GM10248 (cell line): ENCODE results near the gene NEU4.
"Not testable (repeated sequence)": the region's sequence is repeated elsewhere in the genome, so short reads cannot be mapped to it uniquely, and the experiment has no call there.

Experiments
- CTCF ChIA-PET: fragments of 300-600 bp; sonication (Branson Sonifier 250); formaldehyde crosslinking; extraction: SDS; loops from one replicate; lab custom pipeline; 2021; ENCODE audit warnings: antibody characterized with exemption; lab: Yijun Ruan, JAX
- POLR2A ChIA-PET: fragments of 350-650 bp; sonication (Branson Sonifier 250); formaldehyde crosslinking; extraction: SDS; loops from one replicate; lab custom pipeline; 2020; ENCODE audit warnings: antibody characterized with exemption; lab: Yijun Ruan, JAX
- DNase-seq: peaks from one replicate; pipeline ENCODE4 v3.0.0; 2012; ENCODE audit errors: extremely low spot score
- TF ChIP-seq, protein P1 (sequence below): IDR thresholded peaks from 2 replicates; pipeline ENCODE4 v1.5.1; 2012; ENCODE audit warnings: mild to moderate bottlenecking, low read depth; ENCODE audit errors: extremely low read depth, missing control alignments, control extremely low read depth

NEU4 gene, protein sequence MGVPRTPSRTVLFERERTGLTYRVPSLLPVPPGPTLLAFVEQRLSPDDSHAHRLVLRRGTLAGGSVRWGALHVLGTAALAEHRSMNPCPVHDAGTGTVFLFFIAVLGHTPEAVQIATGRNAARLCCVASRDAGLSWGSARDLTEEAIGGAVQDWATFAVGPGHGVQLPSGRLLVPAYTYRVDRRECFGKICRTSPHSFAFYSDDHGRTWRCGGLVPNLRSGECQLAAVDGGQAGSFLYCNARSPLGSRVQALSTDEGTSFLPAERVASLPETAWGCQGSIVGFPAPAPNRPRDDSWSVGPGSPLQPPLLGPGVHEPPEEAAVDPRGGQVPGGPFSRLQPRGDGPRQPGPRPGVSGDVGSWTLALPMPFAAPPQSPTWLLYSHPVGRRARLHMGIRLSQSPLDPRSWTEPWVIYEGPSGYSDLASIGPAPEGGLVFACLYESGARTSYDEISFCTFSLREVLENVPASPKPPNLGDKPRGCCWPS

DNA sequence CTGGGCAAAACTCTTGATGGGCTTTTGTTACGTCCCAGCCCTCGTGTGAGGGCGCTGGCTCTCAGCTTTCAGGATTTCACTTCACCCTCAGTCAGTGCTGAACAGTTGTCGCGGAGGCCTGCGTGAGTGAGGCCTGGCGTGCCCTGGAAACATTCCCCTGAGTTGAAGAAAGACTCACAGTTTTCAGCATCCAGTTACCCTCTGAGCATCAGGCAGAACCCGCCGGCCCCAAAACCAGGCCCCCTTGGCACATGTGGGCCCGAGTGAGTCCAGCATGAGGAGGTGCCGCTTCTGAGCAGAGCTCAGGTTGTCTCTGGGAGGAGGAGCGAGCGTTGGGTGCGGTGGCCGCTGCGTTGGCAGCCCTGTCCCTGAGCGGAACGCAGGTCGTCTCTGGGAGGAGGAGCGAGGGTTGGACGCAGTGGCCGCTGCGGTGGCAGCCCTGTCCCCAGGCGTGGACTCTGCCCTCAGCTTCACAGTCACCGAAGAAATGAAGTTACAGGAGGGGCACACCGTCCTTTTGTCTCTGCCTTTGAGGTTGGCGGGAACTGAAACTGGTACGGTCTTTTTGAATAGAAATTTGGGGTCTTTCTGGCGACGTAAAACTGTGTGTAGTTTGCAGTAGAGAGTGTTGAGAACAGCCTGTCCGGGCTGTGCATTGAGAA lies at the start of gene NEU4:
Gene NEU4, plus strand, starts transcription at position 473 of the 662 bp plus-strand sequence. CDS start 5,292 bp downstream, outside the sequence.
- no peak for DNase-seq
- TF ChIP-seq, protein P1, sequence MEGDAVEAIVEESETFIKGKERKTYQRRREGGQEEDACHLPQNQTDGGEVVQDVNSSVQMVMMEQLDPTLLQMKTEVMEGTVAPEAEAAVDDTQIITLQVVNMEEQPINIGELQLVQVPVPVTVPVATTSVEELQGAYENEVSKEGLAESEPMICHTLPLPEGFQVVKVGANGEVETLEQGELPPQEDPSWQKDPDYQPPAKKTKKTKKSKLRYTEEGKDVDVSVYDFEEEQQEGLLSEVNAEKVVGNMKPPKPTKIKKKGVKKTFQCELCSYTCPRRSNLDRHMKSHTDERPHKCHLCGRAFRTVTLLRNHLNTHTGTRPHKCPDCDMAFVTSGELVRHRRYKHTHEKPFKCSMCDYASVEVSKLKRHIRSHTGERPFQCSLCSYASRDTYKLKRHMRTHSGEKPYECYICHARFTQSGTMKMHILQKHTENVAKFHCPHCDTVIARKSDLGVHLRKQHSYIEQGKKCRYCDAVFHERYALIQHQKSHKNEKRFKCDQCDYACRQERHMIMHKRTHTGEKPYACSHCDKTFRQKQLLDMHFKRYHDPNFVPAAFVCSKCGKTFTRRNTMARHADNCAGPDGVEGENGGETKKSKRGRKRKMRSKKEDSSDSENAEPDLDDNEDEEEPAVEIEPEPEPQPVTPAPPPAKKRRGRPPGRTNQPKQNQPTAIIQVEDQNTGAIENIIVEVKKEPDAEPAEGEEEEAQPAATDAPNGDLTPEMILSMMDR = no peak
- ChIA-PET CTCF (no interaction called here), POLR2A (no interaction called here)

DNA sequence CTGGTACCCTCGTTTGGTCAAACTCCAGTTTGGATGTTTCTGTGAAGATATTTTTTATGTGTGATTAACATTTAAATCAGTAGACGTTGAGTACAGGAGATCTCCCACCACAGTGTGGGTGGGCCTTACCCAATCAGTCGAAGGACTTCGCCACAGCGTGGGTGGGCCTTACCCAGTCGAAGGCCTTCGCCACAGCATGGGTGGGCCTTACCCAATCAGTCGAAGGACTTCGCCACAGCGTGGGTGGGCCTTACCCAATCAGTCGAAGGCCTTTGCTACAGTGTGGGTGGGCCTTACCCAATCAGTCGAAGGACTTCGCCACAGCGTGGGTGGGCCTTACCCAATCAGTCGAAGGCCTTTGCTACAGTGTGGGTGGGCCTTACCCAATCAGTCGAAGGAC lies 49.1 kb upstream of the NEU4 start:
- DNase-seq, POLR2A ChIA-PET: not testable (repeated sequence)
- CTCF ChIA-PET = interaction anchor here (0.9 kb wide), 1 partner anchor 11 kb away, joined by 3 read pairs; no protein-coding TSS in a partner anchor

DNA sequence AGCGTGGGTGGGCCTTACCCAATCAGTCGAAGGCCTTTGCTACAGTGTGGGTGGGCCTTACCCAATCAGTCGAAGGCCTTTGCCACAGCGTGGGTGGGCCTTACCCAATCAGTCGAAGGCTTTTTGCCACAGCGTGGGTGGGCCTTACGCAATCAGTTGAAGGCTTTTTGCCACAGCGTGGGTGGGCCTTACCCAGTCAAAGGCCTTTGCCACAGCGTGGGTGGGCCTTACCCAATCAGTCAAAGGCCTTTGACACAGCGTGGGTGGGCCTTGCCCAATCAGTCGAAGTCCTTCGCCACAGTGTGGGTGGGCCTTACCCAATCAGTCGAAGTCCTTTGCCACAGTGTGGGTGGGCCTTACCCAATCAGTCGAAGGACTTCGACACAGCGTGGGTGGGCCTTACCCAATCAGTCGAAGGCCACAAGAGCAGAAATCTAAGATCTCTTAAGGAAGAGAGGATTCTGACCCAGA lies 48.7 kb upstream of the NEU4 start:
- ChIA-PET POLR2A (no interaction called here), CTCF (no interaction called here)
- DNase-seq = no peak
- TF ChIP-seq, protein P1 = no peak

DNA sequence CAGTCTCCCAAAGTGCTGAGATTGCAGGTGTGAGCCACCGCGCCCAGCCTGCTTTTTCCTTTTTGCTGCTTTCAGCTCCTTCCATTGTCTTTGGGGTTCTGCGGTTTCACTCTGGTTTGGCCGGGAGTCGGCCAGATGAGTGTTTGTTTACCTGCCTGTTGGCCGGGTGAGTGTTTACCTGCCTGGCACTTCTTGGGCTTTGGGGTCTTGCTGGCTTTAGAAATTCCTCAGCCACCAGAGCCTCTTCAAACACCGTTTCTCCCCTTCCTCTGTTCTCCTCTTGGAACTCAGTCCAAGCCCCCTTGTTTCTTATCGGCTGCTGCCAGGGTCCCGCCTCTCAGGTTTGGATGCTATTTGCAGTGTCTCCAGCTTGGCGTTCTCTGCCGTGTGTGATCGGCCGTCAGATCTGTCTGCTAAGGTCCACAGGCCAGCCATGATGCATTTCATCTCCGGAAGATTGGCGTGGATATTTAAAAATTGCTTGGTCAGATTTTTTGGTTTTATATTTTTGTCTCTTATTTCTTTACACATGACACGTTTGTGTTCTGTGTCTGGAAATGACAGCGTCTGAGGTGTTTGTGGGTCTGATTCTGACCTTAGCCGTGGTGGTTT lies 46.6 kb upstream of the NEU4 start:
- CTCF ChIA-PET = interaction anchor here (1.2 to 3.1 kb wide), 2 partner anchors 10 to 26 kb away, joined by 3 to 8 read pairs; no protein-coding TSS in a partner anchor
- TF ChIP-seq, protein P1 = no peak
- DNase-seq = no peak
- POLR2A ChIA-PET = no interaction called here

DNA sequence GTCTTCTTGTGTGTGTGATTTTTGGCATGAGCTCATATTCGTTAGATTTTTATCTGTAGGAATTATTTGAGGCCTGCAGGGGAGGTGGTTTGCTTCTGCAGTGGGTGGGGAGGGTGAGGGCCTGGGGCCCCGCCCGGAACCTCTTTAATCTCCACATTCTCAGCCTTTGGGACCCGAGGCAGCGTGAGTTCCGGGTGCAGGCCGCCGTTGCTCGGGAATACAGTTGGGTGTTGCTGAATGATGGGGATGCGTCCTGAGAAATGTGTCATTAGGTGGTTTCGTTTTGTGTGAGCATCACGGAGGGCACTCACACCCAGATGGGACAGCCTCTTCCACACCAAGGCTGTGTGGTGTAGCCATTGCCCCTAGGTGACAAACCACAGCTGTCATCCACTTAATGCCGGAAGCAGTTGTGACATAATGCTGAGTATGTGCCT lies 46.0 kb upstream of the NEU4 start:
- CTCF ChIA-PET = interaction anchor here (1.2 to 3.1 kb wide), 2 partner anchors 10 to 25 kb away, joined by 3 to 8 read pairs; no protein-coding TSS in a partner anchor
- DNase-seq = no peak
- POLR2A ChIA-PET = no interaction called here
- TF ChIP-seq, protein P1 = no peak

DNA sequence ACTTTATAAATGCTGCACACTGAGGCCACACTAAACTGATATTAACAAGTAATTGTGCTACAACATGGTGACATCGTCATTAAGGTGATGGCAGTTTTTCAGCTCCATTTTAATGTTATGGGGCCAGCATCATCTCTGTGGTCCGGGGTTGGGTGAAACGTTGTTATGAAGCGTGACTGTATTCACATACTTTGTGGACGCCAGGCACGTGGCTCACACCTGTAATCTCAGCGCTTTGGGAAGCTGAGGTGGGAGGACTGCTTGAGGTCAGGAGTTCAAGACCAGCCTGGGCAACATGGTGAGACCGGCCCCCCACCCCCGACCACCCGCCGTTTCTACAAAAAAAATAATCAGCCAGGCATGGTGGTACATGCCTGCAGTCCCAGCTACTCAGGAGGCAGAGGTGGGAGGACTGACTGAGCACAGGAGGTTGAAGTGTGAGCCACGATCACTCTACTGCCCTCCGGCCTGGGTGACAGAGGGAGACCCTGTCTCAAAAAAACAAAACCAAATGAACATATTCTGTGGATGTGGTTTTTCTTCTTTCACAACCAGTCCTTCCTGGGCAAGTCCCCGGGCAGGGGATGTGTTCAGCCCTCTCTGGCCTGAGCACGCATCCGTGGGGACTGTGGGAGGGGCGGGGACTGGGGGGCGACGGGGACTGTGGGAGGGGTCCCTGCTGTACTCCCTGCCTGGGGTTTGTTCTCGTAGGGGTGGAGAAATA lies 45.3 kb upstream of the NEU4 start:
- TF ChIP-seq, protein P1 = no peak
- POLR2A ChIA-PET = no interaction called here
- DNase-seq = no peak
- CTCF ChIA-PET = interaction anchor here (1.1 to 3.1 kb wide), 4 partner anchors 9 to 317 kb away, joined by 3 to 8 read pairs (median 4); no protein-coding TSS in a partner anchor
